MM.1S (cell line): Measurements from ENCODE around the gene SAMD14.

Experiments
- CTCF ChIP-seq: fragments of 300-600 bp; sonication (generic); IDR thresholded peaks from 2 replicates; pipeline ENCODE4 v1.5.1; 2016; ENCODE audit warnings: antibody characterized with exemption, low read length, mixed read lengths
- EZH2 ChIP-seq: fragments of 300-600 bp; sonication (generic); optimal IDR thresholded peaks from 2 replicates; pipeline ENCODE3; 2017; ENCODE audit warnings: low read depth, mild to moderate bottlenecking, antibody characterized with exemption, low read length, mixed read lengths
- EZH2phosphoT487 ChIP-seq: fragments of 300-600 bp; sonication (generic); IDR thresholded peaks from 2 replicates; pipeline ENCODE4 v1.6.1; 2018; ENCODE audit warnings: antibody characterized with exemption, low read length

- no peak for TF ChIP-seq EZH2
- no peak for TF ChIP-seq CTCF
- no peak for TF ChIP-seq EZH2phosphoT487
These were observed at the start of gene SAMD14 for GRCh38 chr17:50129728-50130558.
